ENCODE data around the gene MAP4K4. TPM values are rescaled to one million over a fixed set of nuclear protein-coding genes. Genes with fewer than 3 reads are reported as not detected.

Gene MAP4K4
- total and polyA plus RNA-seq, 2 experiments from 2014 or later, result 61.6 to 131 TPM

DNA sequence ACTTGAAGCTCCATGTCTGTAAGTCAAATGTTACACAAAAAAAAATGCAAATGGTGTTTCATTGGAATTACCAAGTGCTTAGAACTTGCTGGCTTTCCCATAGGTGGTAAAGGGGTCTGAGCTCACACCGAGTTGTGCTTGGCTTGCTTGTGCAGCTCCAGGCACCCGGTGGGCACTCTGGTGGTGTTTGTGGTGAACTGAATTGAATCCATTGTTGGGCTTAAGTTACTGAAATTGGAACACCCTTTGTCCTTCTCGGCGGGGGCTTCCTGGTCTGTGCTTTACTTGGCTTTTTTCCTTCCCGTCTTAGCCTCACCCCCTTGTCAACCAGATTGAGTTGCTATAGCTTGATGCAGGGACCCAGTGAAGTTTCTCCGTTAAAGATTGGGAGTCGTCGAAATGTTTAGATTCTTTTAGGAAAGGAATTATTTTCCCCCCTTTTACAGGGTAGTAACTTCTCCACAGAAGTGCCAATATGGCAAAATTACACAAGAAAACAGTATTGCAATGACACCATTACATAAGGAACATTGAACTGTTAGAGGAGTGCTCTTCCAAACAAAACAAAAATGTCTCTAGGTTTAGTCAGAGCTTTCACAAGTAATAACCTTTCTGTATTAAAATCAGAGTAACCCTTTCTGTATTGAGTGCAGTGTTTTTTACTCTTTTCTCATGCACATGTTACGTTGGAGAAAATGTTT, 196.3 kb downstream of the MAP4K4 start:
- H3K36me3 ChIP-seq, result peaks cover 20% of the 10 kb centered on the region

DNA sequence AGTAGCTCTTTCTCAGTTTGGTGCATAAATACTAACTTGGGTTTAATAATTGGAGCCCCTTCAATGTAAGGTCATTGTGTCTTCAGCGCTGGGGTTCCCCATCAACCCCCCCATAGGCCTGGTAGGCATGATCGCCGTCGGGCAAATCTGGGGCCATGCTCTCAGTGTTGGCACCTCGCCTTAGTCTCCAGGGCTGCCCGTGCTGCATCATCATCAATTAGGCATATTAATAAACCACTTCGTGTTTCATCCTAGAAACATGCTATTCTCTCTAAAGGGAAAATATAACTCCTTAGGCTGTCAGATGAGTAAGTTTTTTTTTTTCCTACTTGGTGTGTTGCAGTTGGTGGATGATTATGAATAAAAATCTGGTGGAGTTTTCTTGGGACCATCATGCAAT, 197.5 kb downstream of the MAP4K4 start:
- Histone ChIP-seq H3K4me3 (no peak overlapping the region), H3K36me3 (peaks cover 13% of the 10 kb centered on the region), H3K9me3 (ENCODE audit: low read depth) (no peaks in the 10 kb centered on the region), H3K27me3 (no peaks in the 10 kb centered on the region), H3K4me1 (ENCODE audit: low read depth) (no peaks in the 10 kb centered on the region), H3K27ac (no peak overlapping the region)
- TF ChIP-seq, protein P1, sequence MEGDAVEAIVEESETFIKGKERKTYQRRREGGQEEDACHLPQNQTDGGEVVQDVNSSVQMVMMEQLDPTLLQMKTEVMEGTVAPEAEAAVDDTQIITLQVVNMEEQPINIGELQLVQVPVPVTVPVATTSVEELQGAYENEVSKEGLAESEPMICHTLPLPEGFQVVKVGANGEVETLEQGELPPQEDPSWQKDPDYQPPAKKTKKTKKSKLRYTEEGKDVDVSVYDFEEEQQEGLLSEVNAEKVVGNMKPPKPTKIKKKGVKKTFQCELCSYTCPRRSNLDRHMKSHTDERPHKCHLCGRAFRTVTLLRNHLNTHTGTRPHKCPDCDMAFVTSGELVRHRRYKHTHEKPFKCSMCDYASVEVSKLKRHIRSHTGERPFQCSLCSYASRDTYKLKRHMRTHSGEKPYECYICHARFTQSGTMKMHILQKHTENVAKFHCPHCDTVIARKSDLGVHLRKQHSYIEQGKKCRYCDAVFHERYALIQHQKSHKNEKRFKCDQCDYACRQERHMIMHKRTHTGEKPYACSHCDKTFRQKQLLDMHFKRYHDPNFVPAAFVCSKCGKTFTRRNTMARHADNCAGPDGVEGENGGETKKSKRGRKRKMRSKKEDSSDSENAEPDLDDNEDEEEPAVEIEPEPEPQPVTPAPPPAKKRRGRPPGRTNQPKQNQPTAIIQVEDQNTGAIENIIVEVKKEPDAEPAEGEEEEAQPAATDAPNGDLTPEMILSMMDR (IDR thresholded peaks at IDR 0.05; ENCODE audit: low read depth, low read length), result no peak
- DNase-seq (ENCODE audit: low read depth in 1 of 2, low spot score in 1 of 2), result no peak

More for the DNA sequence above, 196.3 kb downstream of the MAP4K4 start:
- DNase-seq (ENCODE audit: low read depth in 1 of 2, low spot score in 1 of 2), result no peak
- Histone ChIP-seq H3K9me3 (ENCODE audit: low read depth) (no peaks in the 10 kb centered on the region), H3K4me1 (ENCODE audit: low read depth) (no peaks in the 10 kb centered on the region), H3K27me3 (no peaks in the 10 kb centered on the region), H3K4me3 (no peak overlapping the region), H3K27ac (no peak overlapping the region)
- TF ChIP-seq, protein P1 (IDR thresholded peaks at IDR 0.05; ENCODE audit: low read depth, low read length), result no peak

DNA sequence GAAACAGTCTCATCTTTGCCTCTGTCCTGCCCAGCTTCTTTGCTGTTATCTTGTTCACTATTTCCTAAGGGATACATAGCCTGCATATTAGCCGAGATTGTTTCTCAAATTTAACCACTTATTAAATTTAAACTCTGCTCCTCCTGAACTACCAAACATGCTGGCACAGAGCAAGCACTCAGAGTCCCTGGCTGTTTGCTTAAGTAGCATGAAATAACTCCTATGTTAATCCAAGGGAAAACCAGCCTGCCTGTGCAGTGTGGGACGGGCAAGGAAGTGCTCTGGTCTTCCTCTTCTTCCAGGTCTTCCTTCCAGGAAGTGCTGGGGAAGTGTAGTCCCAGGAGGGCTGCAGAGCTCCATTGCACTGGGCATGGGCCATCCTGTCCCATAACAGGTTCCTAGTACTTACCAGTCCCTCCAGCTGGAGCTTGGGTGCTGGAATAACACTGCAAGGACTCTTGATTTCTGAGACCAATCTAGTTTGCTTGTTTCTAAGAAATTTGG, 198.4 kb downstream of the MAP4K4 start:
- DNase-seq (ENCODE audit: low read depth in 1 of 2, low spot score in 1 of 2), result no peak
- Histone ChIP-seq H3K27me3 (no peaks in the 10 kb centered on the region), H3K9me3 (ENCODE audit: low read depth) (no peaks in the 10 kb centered on the region), H3K4me1 (ENCODE audit: low read depth) (no peaks in the 10 kb centered on the region), H3K27ac (no peak overlapping the region), H3K4me3 (no peak overlapping the region), H3K36me3 (peaks cover 13% of the 10 kb centered on the region)
- TF ChIP-seq, protein P1 (IDR thresholded peaks at IDR 0.05; ENCODE audit: low read depth, low read length), result no peak

DNA sequence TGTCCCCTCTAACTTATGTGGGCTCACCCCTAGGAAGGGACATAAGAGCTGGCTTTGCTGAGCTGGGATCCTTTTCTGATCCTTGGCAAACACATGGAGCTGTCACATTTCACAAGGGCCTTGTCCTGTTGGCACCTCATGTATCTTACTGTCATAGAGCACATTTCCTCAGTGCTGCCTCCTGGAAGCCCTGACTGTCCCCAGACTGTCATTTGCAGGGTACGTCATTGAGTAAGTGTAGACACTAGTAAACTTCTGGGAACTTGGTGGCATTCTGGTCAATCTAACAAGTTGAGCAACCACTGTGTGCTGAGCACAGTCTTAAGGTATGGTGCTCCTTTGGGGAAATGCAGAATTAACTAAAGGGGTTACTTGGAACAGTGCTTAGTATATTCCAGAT, 199.8 kb downstream of the MAP4K4 start:
- H3K36me3 ChIP-seq, result peaks cover 6% of the 10 kb centered on the region
- no peaks in the 10 kb centered on the region for H3K9me3 ChIP-seq (ENCODE audit: low read depth)
- H3K4me3 ChIP-seq, result no peak overlapping the region
- TF ChIP-seq, protein P1 (IDR thresholded peaks at IDR 0.05; ENCODE audit: low read depth, low read length), result no peak
- H3K27ac ChIP-seq, result no peak overlapping the region
- no peaks in the 10 kb centered on the region for H3K27me3 ChIP-seq
- no peaks in the 10 kb centered on the region for H3K4me1 ChIP-seq (ENCODE audit: low read depth)
- DNase-seq (ENCODE audit: low read depth in 1 of 2, low spot score in 1 of 2), result no peak

DNA sequence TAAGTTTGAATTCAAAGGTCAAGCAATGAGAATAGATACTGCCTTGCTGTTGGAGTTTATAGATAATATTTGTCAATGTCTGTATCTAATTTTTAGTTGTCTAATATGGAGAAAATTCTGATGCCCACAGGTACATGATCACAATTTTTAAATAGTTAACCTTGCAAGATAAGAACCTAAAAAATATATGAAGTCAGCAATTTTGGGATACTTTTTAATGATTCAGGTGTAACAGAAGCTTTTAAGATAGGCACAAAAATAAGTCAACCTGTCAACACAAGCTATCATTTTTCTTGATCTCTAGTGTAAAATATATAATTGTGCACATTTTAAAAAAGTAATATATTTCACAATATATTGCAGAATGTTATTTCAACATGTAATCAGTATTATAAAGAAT, 201.8 kb downstream of the MAP4K4 start:
- H3K4me1 ChIP-seq (ENCODE audit: low read depth), result no peaks in the 10 kb centered on the region
- no peaks in the 10 kb centered on the region for H3K9me3 ChIP-seq (ENCODE audit: low read depth)
- no peak for DNase-seq (ENCODE audit: low read depth in 1 of 2, low spot score in 1 of 2)
- TF ChIP-seq, protein P1 (IDR thresholded peaks at IDR 0.05; ENCODE audit: low read depth, low read length), result no peak
- H3K4me3 ChIP-seq, result no peak overlapping the region
- no peak overlapping the region for H3K27ac ChIP-seq
- H3K36me3 ChIP-seq, result no peaks in the 10 kb centered on the region
- H3K27me3 ChIP-seq, result no peaks in the 10 kb centered on the region
